GM21529 (cell line): ENCODE results near the gene GAL3ST3.

ENCODE experiments used
- ATAC-seq: cut with Tn5 transposase; IDR thresholded peaks from one replicate; pipeline ENCODE4 v1.9.1; 2021; ENCODE audit not compliant: unreplicated experiment

GAL3ST3 gene

DNA sequence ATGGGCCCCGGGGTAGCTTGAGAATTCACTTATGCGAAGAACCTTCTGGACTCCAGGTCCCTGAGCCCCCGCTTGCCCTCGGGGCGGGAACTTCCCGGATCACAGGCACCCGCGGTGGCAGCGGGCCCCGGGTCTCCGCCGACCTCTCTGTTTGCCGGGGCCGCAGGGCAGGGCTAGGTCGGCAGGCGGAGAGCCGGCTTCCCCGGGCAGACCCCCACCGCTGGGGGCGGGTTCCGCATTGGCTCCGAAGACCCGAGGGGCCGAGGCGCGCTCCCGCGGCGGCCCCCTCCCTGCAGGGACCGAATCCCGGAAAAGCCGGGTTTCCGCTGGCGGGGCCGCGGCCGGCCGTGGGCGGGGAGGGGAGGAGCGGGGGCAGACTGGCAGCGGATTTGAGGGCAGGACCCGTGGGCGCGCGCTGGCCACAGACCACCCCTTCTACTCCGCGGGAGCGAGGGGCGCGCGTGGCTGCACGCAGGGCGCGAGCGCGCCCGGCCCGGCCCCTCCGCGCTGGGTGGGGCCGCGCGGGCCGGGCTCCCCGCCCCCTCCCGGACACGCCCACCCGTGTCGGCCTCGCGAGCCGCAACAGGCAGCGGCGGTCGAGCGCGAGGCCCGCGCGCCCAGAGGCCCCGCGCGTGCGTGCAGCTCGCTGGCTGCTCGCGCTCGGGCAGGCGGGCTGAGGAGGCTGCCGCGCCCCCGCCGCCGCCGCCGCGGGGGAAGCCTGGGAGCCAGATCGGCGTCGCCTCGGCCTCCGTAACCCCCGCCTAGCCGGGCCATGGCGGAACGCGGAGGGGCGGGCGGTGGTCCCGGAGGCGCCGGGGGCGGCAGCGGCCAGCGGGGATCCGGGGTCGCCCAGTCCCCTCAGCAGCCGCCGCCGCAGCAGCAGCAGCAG lies 21.0 kb upstream of the GAL3ST3 start, which contains the start of gene PACS1:
PACS1 (plus strand) TSS at position 558 of the 889 bp plus-strand sequence; CDS start at position 773, 215 bp downstream.
- peak; percentile 40 for ATAC-seq

DNA sequence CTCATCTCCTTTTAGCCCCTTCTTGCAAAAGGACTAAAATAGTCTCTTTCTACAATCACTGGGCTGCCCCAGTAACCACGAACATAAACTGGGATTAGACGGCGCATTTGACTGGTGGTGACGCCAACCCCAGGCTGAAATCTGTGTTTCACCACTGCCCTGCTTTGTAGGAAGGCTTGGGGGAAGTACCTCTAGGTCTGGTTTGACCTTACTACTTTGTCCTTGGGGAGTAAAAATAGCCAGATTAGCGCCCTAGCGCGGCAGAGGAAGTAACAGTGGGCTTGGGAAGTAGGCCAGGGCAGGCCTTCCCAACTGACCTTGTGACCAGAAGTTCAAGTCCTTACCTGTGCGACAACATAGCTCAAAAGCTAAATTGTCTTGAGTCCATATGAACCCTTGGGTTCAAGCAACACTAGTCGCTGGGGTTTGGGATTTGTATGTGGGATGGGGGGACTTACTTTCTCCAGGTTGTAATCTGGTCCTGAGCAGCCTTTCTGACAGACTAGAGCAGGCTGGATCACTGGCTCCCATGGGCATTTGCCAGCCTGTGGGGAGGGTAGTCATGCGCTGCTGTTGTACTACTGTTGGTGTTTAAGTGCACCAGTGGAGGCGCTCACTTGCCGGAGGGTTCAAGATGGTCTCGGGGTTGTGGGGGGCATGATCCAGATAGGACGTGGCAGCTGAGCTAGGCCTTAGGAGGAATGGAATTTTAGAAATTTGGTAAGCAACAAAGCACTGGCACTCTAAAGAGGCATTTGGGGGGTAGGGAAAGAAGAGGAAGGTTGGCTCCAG lies 20.2 kb upstream of the GAL3ST3 start:
- peak; percentile 36 for ATAC-seq

DNA sequence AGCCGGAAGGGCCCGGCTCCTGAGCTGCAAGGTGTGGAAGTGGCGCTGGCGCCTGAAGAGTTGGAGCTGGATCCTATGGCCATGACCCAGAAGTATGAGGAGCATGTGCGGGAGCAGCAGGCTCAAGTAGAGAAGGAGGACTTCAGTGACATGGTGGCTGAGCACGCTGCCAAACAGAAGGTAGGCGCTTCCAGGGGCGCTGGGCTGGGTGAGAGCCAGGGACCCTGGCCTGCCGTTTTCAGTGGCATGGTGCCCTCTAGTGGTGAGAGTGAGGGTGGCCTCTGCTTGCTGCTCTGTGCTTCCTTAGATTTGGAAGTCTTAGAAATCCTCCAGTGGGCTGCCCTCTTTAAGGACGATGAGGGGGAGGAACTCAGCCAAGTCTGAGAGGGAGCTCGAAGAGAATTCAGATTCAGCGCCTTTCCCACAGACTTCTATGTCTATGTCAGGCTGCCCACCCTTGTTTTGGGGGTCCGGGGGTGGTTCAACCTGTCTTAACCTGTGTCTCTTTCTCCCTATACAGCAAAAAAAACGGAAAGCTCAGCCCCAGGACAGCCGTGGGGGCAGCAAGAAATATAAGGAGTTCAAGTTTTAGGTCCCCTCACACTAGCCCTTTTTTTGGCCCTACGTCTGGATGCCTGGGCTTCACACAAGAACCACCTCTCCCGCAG lies 19.3 kb upstream of the GAL3ST3 start:
- no peak for ATAC-seq

DNA sequence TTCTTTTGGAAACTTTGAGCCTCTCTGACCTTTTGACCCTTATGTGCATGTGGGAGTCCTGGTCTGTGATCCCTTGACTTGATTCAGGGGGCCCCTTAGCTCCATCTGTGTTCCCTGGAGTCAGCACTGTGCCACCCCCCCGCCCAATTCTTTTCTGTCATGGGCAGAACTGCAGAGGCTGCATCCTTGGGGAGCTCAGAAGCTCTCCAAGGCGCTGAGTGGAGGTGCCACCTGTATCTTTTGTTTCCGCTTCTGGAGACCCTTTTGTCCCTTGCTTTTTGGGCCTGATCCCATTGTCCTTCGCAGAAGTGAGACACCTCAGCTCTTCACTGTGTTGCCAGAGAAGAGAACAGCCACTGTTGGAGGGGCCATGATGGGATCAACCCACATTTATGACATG lies 18.7 kb upstream of the GAL3ST3 start:
- no peak for ATAC-seq

DNA sequence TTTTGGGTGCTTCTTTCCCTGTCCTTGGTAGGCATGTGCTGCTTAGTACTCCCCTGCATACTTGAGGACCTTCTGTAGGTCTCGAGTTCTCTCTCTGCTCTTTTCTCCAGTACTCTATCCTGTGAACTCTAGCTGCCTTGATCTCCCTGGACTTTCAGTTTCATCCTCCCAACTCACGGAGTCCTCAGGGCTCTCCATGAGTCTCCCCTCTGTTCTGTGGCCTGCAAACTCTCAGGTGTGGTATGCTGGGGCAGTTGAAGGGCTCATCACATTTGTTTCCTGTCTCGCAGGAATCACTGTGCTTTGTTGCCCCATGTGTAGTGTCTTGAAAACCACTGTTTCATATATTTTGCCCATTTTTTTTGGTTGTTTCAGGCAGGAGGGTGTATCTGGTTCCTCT lies 17.8 kb upstream of the GAL3ST3 start:
- ATAC-seq = no peak

DNA sequence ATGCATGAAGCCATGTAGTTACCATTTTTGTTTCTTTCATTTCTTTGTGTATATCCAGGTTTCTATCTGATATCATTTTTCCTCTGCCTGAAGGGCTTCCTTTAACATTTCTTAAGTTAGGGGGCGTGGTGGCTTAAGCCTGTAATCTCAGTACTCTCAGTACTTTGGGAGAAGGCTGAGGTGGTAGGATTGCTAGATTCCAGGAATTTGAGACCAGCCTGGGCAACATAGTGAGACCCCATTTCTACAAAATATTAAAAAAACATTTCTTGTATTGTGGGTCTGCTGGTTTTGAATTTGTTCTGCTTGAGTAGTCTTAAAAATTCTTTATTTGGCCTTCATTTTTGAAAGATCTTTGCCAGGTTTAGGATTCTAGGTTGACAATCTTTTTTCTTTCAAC lies 15.6 kb upstream of the GAL3ST3 start:
- no peak for ATAC-seq

DNA sequence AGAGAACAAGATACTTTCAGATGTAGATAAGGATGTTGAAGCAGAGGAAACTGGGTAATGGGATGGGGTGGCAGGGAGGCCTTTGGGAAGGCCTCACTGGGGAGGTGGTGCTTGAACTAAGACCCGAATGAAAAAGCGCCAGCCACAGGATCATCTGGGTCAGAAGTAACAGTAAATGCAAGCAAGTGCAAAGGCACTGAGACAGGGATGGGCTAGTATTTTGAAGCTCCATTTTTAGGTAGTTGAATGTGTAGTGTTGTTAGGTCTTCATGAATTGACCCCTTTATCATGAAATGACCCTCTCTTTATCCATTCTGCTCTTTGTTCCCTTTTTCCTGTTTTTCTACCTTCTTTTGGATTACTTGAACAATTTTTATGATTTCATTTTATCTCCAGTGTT lies 14.9 kb upstream of the GAL3ST3 start:
- no peak for ATAC-seq

DNA sequence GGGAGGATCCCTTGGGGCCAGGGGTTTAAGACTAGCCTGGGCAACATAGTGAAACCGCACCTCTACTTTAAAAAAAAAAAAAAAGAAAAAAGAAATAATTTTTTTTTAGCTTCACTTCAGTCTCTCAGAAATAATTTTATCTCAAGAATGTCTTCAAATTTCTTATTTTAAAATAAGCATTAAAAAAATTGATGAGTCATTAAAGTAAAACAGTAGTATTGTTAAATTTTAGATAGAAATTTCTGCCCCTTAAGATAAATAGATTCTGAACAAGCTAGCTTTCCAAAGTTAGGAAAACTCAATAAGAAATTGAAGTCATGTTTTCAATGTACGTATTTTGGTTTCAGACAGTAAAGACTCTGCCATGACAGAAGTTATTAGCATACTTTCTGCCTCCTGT lies 13.4 kb upstream of the GAL3ST3 start:
- no peak for ATAC-seq

DNA sequence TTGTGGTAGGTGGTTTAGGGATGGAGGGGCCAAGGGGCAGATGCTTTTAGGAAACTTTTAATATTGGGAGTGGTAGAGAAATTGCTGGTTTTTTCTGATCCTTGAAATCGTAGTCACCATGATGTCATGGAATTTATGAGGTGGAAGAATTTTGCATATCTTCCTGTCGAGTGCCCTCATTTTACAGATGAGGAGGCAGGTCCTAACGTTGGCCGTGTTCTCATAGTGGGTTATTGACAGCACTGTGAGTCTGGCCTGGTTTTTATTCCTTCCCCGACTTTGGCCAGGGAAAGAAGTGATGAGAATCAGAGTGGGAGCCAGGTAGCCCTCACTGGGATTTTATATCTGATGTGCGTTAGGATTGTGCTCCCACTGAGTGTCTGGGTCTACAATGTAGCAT lies 12.3 kb upstream of the GAL3ST3 start:
- no peak for ATAC-seq

DNA sequence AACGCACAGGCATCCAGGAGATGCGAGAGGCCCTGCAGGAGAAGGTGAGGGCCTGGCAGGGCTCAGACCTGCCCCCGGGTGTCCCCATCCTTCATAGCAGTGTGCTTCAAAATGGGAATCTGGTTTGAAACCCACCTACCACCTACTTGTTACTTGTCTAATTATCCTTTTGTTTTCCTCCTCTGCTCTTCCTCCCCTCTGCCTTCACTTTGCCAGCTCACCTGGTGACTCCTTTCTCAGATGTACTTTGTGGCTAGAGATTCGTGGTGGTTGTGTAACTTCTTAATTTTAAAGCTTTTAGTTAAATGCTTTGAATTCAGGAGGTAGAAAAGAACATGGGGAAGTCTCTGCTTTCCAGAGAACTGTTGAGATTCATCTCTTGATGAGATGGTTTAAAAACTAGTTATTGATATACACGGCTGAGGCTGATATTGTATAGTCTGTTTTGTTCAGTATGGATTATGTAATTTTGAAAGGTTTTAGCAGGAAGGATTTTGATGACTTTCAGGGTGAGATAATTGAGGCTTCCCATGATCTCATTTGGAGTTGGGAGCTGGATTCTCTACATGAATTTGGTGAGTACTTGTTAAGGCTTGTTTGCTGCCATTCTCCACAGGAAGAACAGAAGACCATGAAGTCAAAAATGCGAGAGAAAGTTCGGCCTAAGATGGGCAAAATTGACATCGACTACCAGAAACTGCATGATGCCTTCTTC lies 11.2 kb upstream of the GAL3ST3 start:
- ATAC-seq = no peak

DNA sequence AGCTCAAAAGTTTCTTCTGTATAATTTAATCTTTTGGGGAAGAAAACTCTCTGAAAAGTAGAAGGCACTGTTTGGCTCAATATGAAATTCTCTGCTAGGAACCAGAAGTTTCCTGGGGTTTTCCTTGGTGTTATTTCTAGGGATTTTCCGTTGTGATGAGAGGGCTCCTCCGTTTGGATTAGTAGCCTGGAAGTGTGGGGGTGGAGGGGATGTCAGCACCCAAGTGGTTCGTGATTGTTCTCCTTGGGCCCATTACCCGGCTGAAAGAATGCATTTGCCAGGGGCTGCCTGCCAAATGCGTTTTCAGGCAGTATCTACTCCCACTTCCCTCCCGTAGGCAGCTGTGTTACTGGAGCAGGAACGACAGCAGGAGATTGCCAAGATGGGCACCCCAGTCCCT lies 7.5 kb upstream of the GAL3ST3 start:
- ATAC-seq = no peak

DNA sequence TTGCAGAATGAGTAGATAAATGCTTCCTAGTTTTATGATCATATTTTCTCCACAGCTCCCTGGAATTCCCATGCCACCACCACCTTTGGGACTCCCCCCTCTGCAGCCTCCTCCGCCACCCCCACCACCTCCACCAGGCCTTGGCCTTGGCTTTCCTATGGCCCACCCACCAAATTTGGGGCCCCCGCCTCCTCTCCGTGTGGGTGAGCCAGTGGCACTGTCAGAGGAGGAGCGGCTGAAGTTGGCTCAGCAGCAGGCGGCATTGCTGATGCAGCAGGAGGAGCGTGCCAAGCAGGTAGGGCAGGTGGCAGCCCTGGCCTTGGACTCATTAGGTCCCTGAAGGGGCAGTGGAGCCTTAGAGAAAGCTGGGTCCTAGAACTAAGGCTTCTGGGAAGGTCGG lies 6.1 kb upstream of the GAL3ST3 start:
- ATAC-seq = no peak

DNA sequence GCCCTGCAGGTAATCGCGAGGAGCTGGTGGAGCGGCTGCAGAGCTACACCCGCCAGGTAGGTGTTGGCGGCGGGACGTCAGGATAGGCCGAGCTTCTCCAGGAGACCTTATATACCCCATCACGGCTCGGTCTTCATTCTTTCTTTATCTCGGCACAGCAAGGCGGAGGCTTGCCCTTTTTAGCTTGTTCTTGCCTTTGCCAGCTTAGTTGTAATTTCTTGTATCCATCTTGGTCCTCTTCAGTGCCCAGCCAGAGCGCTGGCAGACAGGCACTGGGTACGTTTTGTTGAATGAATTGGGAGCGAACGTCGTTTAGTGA lies 3.7 kb upstream of the GAL3ST3 start:
- ATAC-seq = no peak

DNA sequence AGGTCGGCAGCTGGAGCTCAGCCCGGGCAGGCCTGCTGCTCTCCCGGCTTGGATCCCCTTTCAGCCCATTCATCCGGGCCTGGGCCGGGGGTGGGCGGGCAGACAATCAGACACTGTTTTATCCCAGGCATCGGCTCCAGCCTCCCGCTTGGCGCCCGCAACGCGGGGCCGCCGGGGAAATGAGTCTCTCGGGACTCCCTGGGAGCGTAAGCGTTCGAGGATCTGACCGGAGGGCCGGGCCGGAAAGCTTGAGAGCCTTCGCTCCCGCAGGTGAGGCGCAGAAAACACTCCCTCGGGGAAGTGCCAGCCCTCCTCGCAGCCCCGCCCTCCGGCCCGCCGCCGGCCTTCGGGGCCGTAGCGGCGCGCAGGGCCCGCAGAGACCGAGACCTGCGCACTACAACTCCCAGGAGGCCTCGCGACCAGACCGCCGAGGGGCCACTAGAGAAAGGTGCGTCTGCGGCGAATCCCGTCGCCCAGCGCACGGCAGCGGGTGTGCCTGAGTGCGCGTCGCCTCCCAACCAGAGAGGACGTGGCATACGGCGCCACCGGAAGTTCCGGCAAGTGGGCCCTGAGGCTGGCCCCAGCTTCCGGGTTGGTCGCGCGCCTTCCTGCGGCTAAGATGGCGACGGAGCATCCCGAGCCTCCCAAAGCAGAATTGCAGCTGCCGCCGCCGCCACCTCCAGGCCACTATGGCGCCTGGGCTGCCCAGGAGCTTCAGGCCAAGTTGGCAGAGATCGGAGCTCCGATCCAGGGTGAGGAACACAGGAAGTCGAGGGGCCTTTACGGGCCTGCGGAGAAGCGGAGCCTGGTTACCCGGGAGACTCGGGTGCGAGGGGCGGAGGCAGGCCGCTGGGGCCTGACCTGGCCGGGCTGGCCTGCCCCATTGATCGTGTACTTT lies 3.1 kb upstream of the GAL3ST3 start, which contains the start of gene SF3B2:
SF3B2 (plus strand) TSS at position 599 of the 898 bp plus-strand sequence; CDS start at position 620, 21 bp downstream.
- ATAC-seq = peak; percentile 92

DNA sequence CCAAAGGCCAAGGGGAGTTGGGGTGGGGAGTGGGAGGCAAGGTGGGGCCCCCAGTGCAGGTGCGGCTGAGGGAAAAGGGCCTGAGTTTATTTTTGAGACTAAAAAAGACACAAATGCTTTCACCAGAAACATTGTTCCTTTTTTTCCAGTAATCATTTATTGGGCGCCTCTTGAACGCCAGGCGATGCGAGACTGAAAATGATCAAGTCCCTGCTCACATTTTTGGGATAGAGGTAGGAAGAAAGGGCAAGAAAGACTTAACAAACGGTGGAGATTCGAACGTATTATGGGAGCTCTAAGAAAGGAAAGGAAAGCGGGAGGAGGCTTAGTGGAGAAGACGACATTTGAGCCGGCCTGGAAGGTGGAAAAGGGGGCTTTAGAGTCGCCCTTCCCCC lies 2.4 kb upstream of the GAL3ST3 start:
- no peak for ATAC-seq

DNA sequence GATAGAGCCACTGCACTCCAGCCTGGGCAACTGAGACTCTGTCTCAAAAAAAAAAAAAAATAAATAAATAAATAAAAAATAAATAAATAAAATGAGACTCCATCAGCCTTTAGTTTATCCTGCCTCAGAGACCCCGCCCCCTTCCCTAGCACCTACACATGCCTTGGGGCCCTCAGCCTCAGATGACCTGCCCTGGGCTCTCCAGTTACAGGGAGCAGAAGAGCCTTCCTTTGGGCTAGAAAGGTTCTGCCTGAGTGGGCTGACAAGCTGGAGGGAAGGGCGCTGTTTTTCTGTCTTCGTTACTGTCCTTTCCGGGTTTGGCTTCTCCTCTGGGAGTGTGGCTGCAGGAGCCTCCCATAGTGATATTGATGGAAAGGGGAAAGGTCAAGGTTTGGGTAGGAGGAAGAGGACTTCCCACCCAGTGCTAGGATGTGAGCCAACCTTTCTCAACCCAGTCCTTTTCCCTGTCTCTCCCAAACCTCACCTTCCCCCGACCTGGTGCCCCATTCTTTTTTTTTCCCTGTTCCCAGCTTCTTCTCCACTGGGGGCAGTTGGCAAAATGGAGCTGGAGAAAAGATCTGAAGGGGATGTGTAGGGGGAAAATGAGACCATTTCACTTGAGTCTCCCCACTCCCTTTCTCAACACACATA lies 1.7 kb upstream of the GAL3ST3 start:
- ATAC-seq = no peak

DNA sequence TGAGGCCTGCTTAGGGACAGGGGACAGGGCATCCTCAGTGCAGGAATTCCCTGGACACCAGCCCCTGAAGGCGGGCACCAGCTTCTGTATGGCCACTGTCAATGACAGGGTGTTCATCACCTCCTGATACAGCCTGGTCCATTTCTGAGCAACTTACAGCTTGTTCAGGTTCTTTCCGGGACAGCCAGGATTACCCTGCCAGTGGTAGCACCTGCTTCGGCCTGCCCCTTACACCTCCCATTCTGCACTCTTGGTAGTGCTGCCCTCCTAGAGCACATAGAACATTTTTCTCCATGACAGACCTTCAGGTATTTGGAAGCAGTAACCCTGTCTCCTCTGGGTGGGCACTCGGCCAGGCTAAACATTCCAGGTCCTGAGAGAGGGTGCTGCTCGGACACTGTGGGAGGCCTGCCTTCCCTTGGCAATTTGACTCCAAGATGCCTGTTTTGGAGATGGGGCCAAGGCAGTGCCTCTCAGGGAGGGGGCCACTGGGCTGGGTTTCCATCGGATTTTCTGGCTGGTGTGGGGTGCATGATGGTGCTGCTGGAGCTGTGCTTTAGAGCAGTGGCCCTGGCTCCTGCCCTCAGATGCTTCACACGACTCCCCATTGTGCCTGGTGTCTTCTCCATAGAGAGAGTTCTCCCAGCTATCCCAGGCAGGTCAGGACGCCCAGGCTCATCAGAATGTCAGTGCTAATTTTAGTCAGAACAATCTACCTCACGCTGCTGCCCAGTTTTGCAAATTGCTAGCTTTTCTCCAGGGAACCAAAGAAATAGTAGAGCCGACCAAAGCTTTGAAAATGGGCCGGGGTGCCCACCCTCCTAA lies 1.2 kb downstream of the GAL3ST3 start:
- no peak for ATAC-seq

DNA sequence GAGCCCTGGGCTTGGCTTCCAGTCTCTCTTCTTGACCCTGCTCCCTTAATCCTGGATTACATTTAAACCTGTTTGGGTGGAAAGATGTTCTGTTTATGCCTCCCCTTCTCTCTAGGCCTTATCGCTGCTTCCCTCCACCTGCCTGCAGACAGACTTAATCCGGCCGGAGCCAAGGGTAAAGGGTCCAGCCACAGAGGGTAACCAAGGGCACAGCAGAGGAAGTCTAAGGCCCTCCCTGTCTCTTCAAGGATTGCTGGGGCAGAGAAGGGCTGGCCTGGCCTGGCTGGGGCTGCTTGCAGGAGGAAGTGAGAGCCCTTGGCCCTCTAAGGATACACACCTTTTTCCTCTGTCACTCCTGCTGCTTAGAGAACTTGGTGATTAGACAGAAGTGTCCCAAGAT lies 2.1 kb downstream of the GAL3ST3 start:
- no peak for ATAC-seq
